ENCODE results near the gene FRMD4A.

FRMD4A gene

GRCh38 chr10:13750299-13751190, 580.2 kb downstream of the FRMD4A start:
- H3K9me3 ChIP-seq (ENCODE audit: control insufficient read depth in 5 of 5, low read length in 5 of 5) = no peaks in the 10 kb centered on the region
- H3K4me1 ChIP-seq (ENCODE audit: control insufficient read depth in 5 of 5, insufficient read depth in 5 of 5, low read length in 5 of 5) = peaks cover 0 to 4% (median 0%) of the 10 kb centered on the region in 5 donors
- H3K4me3 ChIP-seq (ENCODE audit: low read depth in 1 of 5, low read length in 5 of 5) = no peak overlapping the region
- H3K27ac ChIP-seq (ENCODE audit: low read depth, low read length) = no peak overlapping the region
- no peaks in the 10 kb centered on the region for H3K27me3 ChIP-seq (ENCODE audit: control insufficient read depth in 5 of 5, insufficient read depth in 4 of 5, low read length in 5 of 5)
- H3K9ac ChIP-seq (ENCODE audit: low read length in 5 of 5) = no peak overlapping the region
- peaks cover 0 to 52% (median 20%) of the 10 kb centered on the region in 5 donors for H3K36me3 ChIP-seq (ENCODE audit: control insufficient read depth in 5 of 5, insufficient read depth in 5 of 5, low read length in 5 of 5)

- Histone ChIP-seq H3K9me3 (ENCODE audit: control insufficient read depth in 5 of 5, low read length in 5 of 5) (no peaks in the 10 kb centered on the region), H3K36me3 (ENCODE audit: control insufficient read depth in 5 of 5, insufficient read depth in 5 of 5, low read length in 5 of 5) (peaks cover 7 to 78% (median 42%) of the 10 kb centered on the region in 5 donors), H3K4me1 (ENCODE audit: control insufficient read depth in 5 of 5, insufficient read depth in 5 of 5, low read length in 5 of 5) (peaks cover 0 to 10% (median 0%) of the 10 kb centered on the region in 5 donors), H3K9ac (ENCODE audit: low read length in 5 of 5) (no peak overlapping the region), H3K27me3 (ENCODE audit: control insufficient read depth in 5 of 5, insufficient read depth in 4 of 5, low read length in 5 of 5) (no peaks in the 10 kb centered on the region), H3K27ac (ENCODE audit: low read depth, low read length) (no peak overlapping the region), H3K4me3 (ENCODE audit: low read depth in 1 of 5, low read length in 5 of 5) (no peak overlapping the region)
Observed at GRCh38 chr10:13745271-13745670, 585.5 kb downstream of the FRMD4A start.

GRCh38 chr10:13743963-13744362, 586.8 kb downstream of the FRMD4A start:
- H3K36me3 ChIP-seq (ENCODE audit: control insufficient read depth in 5 of 5, insufficient read depth in 5 of 5, low read length in 5 of 5) = peaks cover 15 to 80% (median 52%) of the 10 kb centered on the region in 5 donors
- H3K9me3 ChIP-seq (ENCODE audit: control insufficient read depth in 5 of 5, low read length in 5 of 5) = no peaks in the 10 kb centered on the region
- H3K4me1 ChIP-seq (ENCODE audit: control insufficient read depth in 5 of 5, insufficient read depth in 5 of 5, low read length in 5 of 5) = peaks cover 0 to 10% (median 0%) of the 10 kb centered on the region in 5 donors
- no peak overlapping the region for H3K27ac ChIP-seq (ENCODE audit: low read depth, low read length)
- no peak overlapping the region for H3K9ac ChIP-seq (ENCODE audit: low read length in 5 of 5)
- no peaks in the 10 kb centered on the region for H3K27me3 ChIP-seq (ENCODE audit: control insufficient read depth in 5 of 5, insufficient read depth in 4 of 5, low read length in 5 of 5)
- H3K4me3 ChIP-seq (ENCODE audit: low read depth in 1 of 5, low read length in 5 of 5) = no peak overlapping the region

- Histone ChIP-seq H3K36me3 (ENCODE audit: control insufficient read depth in 5 of 5, insufficient read depth in 5 of 5, low read length in 5 of 5) (peaks cover 17 to 84% (median 55%) of the 10 kb centered on the region in 5 donors), H3K4me1 (ENCODE audit: control insufficient read depth in 5 of 5, insufficient read depth in 5 of 5, low read length in 5 of 5) (peaks cover 0 to 10% (median 0%) of the 10 kb centered on the region in 5 donors), H3K27ac (ENCODE audit: low read depth, low read length) (no peak overlapping the region), H3K4me3 (ENCODE audit: low read depth in 1 of 5, low read length in 5 of 5) (no peak overlapping the region), H3K27me3 (ENCODE audit: control insufficient read depth in 5 of 5, insufficient read depth in 4 of 5, low read length in 5 of 5) (no peaks in the 10 kb centered on the region), H3K9me3 (ENCODE audit: control insufficient read depth in 5 of 5, low read length in 5 of 5) (no peaks in the 10 kb centered on the region), H3K9ac (ENCODE audit: low read length in 5 of 5) (no peak overlapping the region)
Observed at GRCh38 chr10:13743101-13743693, 587.5 kb downstream of the FRMD4A start.

- peaks cover 0 to 5% (median 0%) of the 10 kb centered on the region in 5 donors for H3K4me1 ChIP-seq (ENCODE audit: control insufficient read depth in 5 of 5, insufficient read depth in 5 of 5, low read length in 5 of 5)
- H3K27ac ChIP-seq (ENCODE audit: low read depth, low read length) = peak overlapping the region; percentile 23
- no peak overlapping the region for H3K9ac ChIP-seq (ENCODE audit: low read length in 5 of 5)
- peaks cover 26 to 89% (median 64%) of the 10 kb centered on the region in 5 donors for H3K36me3 ChIP-seq (ENCODE audit: control insufficient read depth in 5 of 5, insufficient read depth in 5 of 5, low read length in 5 of 5)
- H3K9me3 ChIP-seq (ENCODE audit: control insufficient read depth in 5 of 5, low read length in 5 of 5) = no peaks in the 10 kb centered on the region
- H3K4me3 ChIP-seq (ENCODE audit: low read depth in 1 of 5, low read length in 5 of 5) = no peak overlapping the region
- H3K27me3 ChIP-seq (ENCODE audit: control insufficient read depth in 5 of 5, insufficient read depth in 4 of 5, low read length in 5 of 5) = no peaks in the 10 kb centered on the region
Observed at GRCh38 chr10:13741438-13741837, 589.3 kb downstream of the FRMD4A start.

- H3K9ac ChIP-seq (ENCODE audit: low read length in 5 of 5) = no peak overlapping the region
- peaks cover 0 to 5% (median 0%) of the 10 kb centered on the region in 5 donors for H3K4me1 ChIP-seq (ENCODE audit: control insufficient read depth in 5 of 5, insufficient read depth in 5 of 5, low read length in 5 of 5)
- no peaks in the 10 kb centered on the region for H3K27me3 ChIP-seq (ENCODE audit: control insufficient read depth in 5 of 5, insufficient read depth in 4 of 5, low read length in 5 of 5)
- H3K9me3 ChIP-seq (ENCODE audit: control insufficient read depth in 5 of 5, low read length in 5 of 5) = no peaks in the 10 kb centered on the region
- no peak overlapping the region for H3K4me3 ChIP-seq (ENCODE audit: low read depth in 1 of 5, low read length in 5 of 5)
- peaks cover 32 to 89% (median 67%) of the 10 kb centered on the region in 5 donors for H3K36me3 ChIP-seq (ENCODE audit: control insufficient read depth in 5 of 5, insufficient read depth in 5 of 5, low read length in 5 of 5)
- no peak overlapping the region for H3K27ac ChIP-seq (ENCODE audit: low read depth, low read length)
Observed at GRCh38 chr10:13740461-13740860, 590.3 kb downstream of the FRMD4A start.

GRCh38 chr10:13739183-13739582, 591.5 kb downstream of the FRMD4A start:
- H3K9me3 ChIP-seq (ENCODE audit: control insufficient read depth in 5 of 5, low read length in 5 of 5) = no peaks in the 10 kb centered on the region
- H3K27ac ChIP-seq (ENCODE audit: low read depth, low read length) = no peak overlapping the region
- H3K36me3 ChIP-seq (ENCODE audit: control insufficient read depth in 5 of 5, insufficient read depth in 5 of 5, low read length in 5 of 5) = peaks cover 32 to 86% (median 58%) of the 10 kb centered on the region in 5 donors
- H3K27me3 ChIP-seq (ENCODE audit: control insufficient read depth in 5 of 5, insufficient read depth in 4 of 5, low read length in 5 of 5) = no peaks in the 10 kb centered on the region
- no peak overlapping the region for H3K9ac ChIP-seq (ENCODE audit: low read length in 5 of 5)
- H3K4me3 ChIP-seq (ENCODE audit: low read depth in 1 of 5, low read length in 5 of 5) = no peak overlapping the region
- H3K4me1 ChIP-seq (ENCODE audit: control insufficient read depth in 5 of 5, insufficient read depth in 5 of 5, low read length in 5 of 5) = peaks cover 0 to 5% (median 0%) of the 10 kb centered on the region in 5 donors

- peaks cover 32 to 91% (median 71%) of the 10 kb centered on the region in 5 donors for H3K36me3 ChIP-seq (ENCODE audit: control insufficient read depth in 5 of 5, insufficient read depth in 5 of 5, low read length in 5 of 5)
Observed at GRCh38 chr10:13736506-13736905, 594.2 kb downstream of the FRMD4A start.

GRCh38 chr10:13734151-13734550, 596.6 kb downstream of the FRMD4A start:
- no peak overlapping the region for H3K27ac ChIP-seq (ENCODE audit: low read depth, low read length)
- H3K4me1 ChIP-seq (ENCODE audit: control insufficient read depth in 5 of 5, insufficient read depth in 5 of 5, low read length in 5 of 5) = peaks cover 2 to 12% (median 9%) of the 10 kb centered on the region in 5 donors
- no peaks in the 10 kb centered on the region for H3K27me3 ChIP-seq (ENCODE audit: control insufficient read depth in 5 of 5, insufficient read depth in 4 of 5, low read length in 5 of 5)
- H3K9me3 ChIP-seq (ENCODE audit: control insufficient read depth in 5 of 5, low read length in 5 of 5) = no peaks in the 10 kb centered on the region
- H3K9ac ChIP-seq (ENCODE audit: low read length in 5 of 5) = no peak overlapping the region
- H3K4me3 ChIP-seq (ENCODE audit: low read depth in 1 of 5, low read length in 5 of 5) = no peak overlapping the region
- peaks cover 25 to 94% (median 72%) of the 10 kb centered on the region in 5 donors for H3K36me3 ChIP-seq (ENCODE audit: control insufficient read depth in 5 of 5, insufficient read depth in 5 of 5, low read length in 5 of 5)

More at GRCh38 chr10:13736506-13736905, 594.2 kb downstream of the FRMD4A start:
- H3K4me1 ChIP-seq (ENCODE audit: control insufficient read depth in 5 of 5, insufficient read depth in 5 of 5, low read length in 5 of 5) = peaks cover 2 to 16% (median 9%) of the 10 kb centered on the region in 5 donors
- H3K9me3 ChIP-seq (ENCODE audit: control insufficient read depth in 5 of 5, low read length in 5 of 5) = no peaks in the 10 kb centered on the region
- no peak overlapping the region for H3K27ac ChIP-seq (ENCODE audit: low read depth, low read length)
- H3K4me3 ChIP-seq (ENCODE audit: low read depth in 1 of 5, low read length in 5 of 5) = no peak overlapping the region
- no peak overlapping the region for H3K9ac ChIP-seq (ENCODE audit: low read length in 5 of 5)
- H3K27me3 ChIP-seq (ENCODE audit: control insufficient read depth in 5 of 5, insufficient read depth in 4 of 5, low read length in 5 of 5) = no peaks in the 10 kb centered on the region

GRCh38 chr10:13733071-13733470, 597.7 kb downstream of the FRMD4A start:
- H3K9ac ChIP-seq (ENCODE audit: low read length in 5 of 5) = no peak overlapping the region
- H3K4me3 ChIP-seq (ENCODE audit: low read depth in 1 of 5, low read length in 5 of 5) = no peak overlapping the region
- no peak overlapping the region for H3K27ac ChIP-seq (ENCODE audit: low read depth, low read length)
- H3K9me3 ChIP-seq (ENCODE audit: control insufficient read depth in 5 of 5, low read length in 5 of 5) = no peaks in the 10 kb centered on the region
- H3K27me3 ChIP-seq (ENCODE audit: control insufficient read depth in 5 of 5, insufficient read depth in 4 of 5, low read length in 5 of 5) = no peaks in the 10 kb centered on the region
- H3K4me1 ChIP-seq (ENCODE audit: control insufficient read depth in 5 of 5, insufficient read depth in 5 of 5, low read length in 5 of 5) = peaks cover 2 to 12% (median 9%) of the 10 kb centered on the region in 5 donors
- peaks cover 22 to 92% (median 74%) of the 10 kb centered on the region in 5 donors for H3K36me3 ChIP-seq (ENCODE audit: control insufficient read depth in 5 of 5, insufficient read depth in 5 of 5, low read length in 5 of 5)
